ENCODE results near the gene JAK1.
A peak's percentile ranks its signal among the peaks of the same experiment; 100 is the strongest.
"Not testable (repeated sequence)": the region's sequence is repeated elsewhere in the genome, so short reads cannot be mapped to it uniquely, and the experiment has no call there.

Gene JAK1

DNA sequence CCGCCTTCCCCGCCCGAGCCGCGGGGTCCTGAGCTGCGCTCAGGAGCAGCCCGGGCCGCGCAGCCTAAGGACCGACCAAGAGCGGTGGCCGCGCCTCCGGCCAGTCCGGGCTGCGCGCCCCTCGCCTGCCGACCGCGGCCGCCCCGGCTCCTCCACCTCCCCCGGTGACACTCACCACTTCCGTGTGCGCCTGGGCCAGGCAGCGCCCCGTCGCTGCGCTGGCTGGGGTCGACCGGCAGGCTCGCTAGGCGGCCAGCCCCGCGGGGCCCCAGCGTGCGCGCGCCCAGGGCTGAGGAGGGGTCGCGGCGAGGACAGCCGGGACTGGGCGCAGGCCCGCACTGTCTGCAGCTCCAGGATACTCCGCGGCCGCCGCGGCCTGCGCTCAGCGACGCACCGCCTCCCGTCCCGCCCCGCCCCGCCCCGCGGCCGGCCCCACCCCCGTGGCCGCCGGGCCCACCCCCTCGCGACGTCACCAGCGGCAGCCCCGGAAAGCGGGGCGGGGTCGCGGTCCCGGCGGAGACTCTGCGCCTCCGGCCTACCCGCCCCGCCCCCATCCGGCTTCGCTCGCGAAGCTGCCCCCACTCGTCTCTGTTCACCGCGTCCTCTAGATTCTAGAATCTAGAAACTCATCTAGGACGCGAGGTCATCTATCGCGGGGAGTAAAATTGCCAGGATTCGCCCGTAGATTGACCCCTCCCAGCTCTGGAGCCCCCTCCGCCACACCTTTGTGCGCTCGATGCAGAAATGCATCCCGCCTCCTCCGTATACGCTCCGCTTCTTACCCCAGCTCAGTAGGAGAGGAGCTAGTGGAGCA, at the start of gene JAK1:
TSS of gene JAK1 (minus strand) at position 392 of the 814 bp plus-strand sequence. CDS start 80,285 bp downstream, outside the sequence.
- DNase-seq, result peak; percentile 88

DNA sequence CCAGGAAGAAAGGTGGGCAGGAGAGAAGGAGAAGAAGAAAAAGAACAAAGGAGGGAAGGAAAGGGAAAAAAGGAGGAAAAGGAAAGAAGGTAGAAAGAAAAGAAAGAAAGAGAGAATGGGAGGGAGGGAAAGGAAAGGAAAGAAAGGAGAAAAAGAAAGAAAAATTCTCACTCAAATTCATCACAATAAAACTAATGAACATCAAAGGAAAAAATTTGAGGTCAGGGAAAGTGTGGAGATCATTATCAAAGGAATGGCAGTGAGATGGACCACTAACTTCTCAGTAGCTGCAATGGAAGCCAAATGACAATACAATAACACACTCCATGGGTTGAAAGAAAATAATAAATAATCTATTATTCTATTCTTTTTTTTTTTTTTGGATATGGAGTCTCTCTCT, 48.0 kb upstream of the JAK1 start:
- DNase-seq, result no peak

DNA sequence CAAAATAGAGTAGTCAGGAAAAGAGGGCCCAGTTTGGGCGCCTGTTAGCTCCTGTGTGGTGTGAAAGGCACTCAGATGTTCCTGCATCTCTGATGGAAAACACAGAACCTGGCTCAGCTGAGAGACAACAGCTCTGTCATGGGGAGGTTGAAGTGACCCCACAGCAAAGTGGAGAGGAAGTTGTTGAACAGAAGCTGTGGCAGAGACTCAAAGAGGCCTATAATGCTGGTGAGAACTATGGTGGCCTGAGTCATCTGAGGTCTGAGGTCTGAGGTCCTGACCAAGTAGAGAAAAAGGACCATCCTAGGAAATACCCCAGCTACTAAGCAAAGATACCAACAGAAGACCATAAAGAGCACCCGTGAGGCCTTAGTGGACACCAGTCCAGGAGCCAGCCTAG, 45.6 kb upstream of the JAK1 start:
- DNase-seq, result peak; percentile 18

DNA sequence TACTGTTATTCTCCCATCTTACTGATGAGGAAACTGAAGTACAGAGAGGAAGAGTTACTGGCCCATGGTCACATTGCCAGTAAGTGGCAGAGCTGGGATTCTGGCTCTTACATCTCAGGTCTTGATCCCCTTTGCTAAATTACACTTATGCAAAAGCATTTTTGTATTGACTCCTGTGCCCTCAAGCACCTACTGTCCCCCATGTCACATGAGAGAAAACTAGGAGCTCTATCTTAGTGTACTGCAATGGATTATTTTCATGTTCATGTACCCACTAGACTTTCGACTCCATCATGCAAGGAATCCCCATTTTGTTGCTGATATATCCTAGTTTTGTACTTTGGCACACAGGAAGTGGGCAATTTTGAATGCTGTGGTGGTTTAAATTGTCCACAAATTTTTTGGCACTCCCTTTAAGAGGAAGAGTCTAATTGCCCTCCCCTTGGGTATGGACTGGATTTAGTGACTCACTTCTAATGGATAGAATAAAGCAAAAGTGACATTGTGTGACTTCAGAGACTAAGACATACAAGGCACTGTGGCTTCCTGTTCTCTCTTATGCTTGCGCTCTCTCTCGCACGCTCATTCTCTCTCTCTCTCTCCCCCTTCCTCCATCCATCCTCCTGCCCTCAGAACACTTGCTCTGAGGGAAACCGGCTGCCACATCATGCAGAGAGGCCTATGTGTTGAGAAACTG, 43.5 kb upstream of the JAK1 start:
- DNase-seq, result no peak

DNA sequence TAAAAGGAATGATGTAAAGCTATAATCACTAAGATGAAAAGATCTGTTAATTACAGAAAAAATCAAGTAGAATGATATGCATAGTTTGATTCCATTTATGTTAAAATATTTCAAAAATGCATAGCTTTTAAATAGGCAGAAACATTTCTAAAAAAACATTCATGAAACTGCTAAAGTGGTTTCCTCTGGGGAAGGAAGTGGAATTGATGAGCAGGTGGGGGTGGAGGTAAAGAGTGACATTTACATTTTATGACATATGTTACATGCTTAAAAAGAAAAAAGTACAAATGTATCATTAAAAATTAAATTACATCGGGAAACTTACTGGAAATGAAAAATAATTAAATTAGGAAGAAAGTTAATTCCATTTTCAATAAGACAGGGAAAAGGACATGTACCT, 42.8 kb upstream of the JAK1 start:
- DNase-seq, result no peak

DNA sequence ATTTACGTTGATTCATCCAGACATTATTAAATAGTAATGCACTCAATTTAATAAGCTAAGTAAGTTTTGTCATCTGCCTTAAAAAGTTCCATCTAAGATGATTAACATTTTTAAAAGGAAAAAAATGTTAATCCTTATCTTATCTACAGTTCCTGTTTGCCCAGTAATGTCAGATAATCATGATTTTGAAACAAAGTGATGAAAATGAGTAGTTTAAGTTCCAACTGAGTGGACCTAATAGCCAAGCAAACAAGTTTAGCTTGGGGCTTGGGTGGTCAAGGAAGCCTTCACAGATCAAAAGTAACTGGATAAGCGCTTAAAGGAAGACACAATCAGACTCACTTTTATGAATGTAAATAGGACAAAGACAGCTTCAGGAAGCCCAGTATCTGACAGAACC, 40.5 kb upstream of the JAK1 start:
- no peak for DNase-seq

DNA sequence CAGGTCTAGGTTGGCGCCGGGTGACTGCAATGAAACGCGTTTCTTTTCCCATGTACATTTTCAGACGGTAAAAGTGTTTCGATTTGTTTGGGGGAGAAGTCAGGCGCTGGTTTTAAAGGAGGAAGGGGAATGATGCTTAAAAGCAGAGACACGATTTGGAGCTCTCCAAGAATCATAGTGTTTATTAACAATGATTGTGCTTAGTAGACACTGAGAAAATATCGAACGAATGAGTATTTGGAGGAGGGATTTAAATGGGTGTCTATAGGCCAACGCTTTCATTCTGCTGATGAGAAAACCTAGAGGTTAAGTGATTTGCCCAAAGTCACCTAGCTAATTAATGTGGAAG, 36.9 kb upstream of the JAK1 start:
- no peak for DNase-seq

DNA sequence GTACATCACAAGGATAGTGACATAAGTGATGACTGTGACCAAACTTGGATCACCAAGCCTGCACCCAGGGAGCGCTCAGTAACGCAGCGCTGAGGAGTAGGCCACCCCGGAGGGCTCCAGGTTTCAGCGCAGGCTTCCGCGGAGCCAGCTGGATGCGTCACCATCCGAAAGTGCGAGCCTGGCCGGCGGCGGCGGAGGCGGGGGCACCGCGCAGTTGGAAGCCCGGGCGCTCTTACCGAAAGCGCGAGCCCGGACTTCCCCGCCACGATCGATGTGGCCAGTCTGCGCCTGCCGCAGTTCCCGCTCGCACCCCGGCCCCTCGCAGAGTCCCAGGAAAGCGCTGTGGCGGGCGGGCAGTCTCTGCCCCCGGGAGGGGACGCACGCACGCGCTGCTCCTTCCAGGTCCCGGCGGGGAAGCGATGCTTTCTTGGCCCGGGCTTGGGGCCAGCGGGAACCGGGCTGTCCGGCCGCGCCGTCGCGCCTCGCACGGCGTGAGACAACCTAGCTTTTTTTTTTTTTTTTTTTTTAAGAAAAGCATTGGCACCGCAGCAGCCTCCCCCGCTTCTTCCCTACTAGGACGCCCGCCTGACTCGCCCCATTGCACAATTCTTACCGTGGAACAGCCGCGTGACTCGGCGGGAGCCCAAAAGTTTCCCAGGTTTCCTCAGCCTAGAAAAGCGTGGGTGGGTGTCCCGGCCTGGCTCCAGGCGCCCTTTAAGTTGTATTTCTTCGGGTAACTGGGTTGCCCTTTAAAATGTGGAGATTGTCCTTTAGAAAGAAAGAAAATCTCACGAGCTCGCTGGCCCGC, 36.4 kb upstream of the JAK1 start:
- peak; percentile 76 for DNase-seq

DNA sequence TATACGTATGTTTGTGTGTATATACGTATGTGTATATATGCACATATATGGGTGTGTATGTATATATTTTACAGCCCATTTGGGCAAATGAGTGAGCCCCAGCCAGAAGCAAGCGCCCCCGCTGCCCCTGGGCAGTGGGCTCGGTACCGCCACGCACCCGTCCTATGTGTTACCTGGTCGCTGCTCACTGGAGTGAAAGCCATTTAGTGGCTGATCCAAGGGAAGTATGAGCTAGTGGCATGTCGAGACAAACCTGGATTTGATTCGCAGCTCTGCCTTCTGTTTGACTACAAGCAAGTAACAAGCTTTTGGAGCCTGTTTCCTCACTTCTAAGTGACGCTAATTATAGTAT, 35.8 kb upstream of the JAK1 start:
- no peak for DNase-seq

DNA sequence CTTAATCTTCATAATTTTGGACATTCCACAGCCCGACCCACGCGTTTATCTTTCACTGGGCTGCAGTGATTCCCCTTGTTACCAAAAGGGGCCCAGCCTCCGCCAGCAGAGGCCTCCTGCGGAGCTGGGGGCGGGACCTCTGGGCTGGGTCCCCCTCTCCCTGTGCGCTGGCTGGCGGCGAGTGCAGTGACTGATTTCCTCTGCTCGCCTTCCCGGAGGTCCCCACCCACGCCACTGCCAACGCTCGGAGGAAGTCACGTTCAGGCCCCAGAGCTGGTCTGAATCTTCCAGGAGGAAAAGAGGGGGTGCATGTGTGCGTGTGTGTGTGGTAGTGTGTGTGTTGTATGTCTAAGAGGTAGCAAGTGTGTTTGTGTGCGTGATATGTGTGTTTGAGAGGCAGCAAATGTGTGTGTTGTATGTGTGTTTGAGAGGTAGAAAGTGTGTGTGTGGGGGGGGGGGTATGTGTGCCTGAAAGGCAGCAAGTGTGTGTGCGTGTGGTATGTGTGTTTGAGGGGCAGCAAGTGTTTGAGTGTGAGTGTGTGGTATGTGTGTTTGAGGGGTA, 35.0 kb upstream of the JAK1 start:
- peak; percentile 85 for DNase-seq

DNA sequence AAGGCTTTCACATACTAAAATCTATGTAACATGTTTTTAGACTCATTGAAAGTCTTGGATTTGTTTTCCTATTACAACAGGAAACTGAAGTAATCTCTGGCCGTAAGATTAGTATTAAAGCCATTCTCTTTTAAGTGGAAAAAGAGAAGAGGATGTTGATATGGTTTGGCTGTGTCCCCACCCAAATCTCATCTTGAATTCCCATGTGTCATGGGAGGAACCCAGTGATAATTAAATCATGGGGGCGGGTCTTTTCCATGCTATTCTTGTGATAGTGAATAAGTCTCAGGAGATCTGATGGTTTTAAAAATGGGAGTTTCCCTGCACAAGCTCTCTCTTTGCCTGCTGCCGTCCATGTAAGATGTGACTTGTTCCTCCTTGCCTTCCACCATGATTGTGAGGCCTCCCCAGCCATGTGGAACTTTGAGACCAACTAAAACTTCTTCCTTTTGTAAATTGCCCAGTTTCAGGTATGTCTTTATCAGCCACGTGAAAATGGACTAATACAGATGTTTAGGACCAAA, 32.1 kb upstream of the JAK1 start:
- DNase-seq, result not testable (repeated sequence)

DNA sequence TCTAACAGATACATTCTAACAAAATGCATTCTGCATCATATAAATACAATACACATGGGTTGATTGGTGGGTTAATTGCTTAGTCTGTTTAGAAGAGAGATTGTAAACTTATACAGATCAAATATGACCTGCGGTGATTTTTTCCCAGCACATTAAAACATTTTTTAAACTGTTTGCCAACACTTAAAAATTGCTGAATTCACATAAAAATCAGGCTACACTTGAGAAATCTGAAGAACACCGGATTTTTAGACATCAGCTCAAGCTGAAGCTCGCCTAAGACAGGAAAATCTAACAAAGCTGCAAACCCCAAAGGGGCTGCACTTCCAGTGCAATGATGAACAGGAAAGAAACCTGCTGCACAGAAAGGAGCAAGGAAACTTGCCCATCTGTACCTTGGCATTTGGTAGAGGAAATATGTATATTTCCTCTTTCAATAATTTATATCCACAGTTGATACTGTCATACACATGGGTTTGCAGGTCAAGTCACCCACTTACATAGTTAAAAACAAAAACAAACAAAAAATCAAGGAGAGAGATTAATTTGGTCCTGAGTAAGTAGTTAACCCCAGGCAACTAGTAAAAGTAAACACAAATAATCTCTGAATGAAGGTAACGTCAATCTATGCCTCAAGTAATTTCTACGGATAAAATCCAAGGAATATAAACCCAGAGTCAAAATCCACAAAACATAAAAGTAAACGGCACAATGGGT, 30.4 kb upstream of the JAK1 start:
- no peak for DNase-seq

DNA sequence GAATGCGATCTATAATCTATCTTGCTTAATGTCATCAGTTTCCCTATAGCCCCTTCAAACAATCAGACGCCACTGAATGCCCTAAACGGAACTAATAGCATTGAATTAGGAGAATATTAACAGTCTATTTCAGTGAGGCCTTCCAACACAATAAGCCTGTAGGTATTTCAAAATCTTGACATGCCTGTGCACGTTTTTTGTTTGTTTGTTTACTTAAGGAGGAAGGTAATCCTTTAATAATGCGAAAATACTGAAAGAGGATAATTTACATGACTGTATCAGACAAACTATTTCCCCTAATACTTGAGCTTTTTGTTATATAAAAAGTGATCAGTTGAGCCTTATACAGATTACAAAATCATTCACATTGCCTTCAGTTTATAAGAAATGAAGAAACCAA, 29.0 kb upstream of the JAK1 start:
- DNase-seq, result no peak

DNA sequence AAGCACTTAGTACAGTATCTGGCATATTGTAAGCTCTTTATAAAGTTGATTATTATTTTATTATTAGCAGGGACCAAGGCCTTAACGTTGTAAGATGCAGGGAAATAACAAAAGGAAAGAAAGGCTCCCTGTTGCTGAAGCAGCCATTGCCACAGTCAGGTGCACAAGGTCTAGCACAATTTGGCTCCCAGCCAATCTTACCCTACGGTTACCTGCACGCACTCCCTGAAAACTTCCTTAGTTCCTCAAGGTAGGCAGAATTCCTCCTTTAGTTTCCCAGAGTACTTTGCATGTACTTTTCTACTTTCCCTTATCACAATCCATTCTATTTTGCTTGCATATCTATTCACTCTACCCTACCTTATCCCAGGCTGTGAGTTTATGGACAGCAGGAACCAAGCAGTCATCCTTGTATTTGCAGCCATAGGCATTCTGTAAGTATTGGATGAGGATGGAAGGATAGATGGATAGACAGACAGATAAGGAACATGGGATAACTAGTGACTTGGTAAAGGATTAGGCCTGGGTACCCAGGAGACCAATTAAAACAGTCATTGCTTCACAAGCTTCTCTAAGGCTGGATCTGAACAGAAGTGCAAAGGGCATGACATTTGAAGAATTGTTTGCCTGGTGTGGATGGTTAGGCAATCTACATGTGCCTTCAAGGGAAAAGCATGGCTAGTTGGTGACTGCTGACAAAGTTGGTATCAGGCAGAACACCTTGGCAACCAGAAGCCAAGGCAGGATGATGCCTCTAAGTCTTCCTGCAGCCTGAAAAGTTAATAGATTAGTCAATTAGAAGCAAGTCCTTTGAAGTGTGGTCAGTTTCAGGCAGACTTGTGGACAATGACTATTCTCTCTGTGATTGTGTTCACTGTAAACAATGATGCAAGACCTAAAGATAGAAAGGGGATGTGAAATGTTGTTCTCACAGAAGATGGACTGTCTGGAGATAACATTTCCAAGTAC, 20.8 kb upstream of the JAK1 start:
- DNase-seq, result no peak

DNA sequence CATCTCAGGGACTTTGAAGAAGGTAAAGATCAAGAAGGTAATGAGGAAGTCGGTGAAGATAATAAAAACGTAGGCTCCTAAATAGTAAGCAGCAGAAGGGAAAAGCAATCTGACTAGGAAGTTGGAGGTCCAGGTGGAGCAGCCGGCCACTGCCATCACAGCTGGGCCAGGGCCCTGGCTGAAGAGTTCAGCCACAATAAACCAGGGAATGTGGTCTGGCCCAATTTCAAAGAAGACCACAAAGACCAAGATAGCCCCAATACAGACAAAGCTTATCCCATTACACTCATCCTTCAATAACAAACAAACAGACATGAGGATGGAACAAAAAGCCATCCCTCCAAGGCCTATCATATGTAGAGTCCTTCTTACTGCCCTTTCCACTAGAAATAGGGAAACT, 18.4 kb upstream of the JAK1 start:
- DNase-seq, result no peak

DNA sequence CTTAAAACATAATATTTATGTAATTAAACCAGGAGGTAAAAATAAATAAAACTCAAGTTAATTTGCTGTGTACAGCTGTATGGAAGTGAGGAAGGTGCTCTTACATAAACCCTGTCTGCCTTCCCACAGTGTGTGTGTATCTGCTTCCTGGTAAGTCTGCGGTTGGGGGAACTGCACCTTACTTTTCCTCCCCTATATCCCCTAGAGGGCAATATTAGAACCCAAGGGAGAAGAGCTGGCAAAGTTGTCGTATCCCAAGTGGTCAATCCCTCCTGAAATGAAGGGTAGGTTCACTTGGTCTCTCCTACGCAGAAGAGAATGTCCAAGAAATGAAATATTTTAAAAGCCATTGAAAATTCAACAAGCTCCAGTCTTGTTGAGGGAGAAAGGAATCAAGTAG, 17.8 kb upstream of the JAK1 start:
- DNase-seq, result no peak

DNA sequence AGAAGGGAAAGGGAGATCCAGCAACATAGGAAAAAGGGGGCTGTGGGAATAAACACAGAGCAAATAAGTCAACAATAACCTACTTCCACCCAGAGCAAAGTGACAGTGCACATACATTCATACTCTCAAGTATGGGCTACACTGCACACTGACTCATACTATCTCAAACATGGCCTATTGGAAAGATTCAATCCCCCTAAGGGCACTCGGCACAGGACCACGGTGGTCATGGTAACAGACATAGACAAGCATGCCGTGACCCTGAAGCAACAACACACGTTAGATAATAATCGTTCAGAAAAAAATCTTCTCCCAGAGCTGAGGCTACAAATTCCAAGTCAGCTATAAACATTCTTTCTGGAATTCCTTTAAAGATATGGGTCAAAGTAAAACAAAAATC, 16.8 kb upstream of the JAK1 start:
- DNase-seq, result no peak

DNA sequence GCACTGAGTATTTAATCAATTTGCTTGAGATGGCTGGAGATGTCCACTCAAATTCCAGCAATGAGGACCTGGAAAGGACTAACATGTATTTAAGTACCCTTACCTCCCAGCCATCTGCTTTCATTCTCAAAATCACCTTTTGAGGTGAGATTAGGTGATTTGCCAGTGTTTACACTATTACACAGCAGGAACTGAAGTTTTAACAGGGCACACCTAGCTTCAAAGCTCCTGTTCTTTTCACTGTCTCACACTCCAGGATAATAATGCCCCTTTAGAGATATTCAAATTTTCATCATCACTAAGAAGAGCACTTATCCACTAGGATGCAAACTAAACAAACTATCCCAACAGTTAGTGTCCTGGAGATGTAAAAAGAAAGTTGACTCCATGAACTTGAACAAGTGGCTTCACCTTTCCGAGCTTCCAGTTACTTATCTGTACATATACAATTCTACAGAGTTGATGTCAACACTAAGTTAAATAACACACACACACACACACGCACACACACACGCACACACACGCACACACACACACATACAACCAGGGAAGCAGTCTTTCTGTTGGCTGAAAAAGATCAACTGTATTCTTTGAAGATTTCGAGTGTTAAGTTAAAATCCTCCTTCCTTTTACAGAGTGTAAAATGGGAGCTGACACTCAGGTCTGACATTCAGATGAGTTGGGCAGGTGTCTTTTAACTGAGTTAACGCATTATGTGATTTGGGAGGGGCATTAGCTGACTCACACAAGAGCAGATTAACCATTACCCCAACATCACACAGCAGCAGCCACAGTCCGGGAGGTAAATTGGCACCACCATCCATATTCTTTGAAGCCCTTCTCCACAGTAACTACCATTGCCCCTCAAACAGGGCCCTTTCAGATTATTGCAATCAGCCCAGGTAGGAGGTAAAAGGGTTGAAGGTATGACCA, 15.5 kb upstream of the JAK1 start:
- DNase-seq, result no peak

DNA sequence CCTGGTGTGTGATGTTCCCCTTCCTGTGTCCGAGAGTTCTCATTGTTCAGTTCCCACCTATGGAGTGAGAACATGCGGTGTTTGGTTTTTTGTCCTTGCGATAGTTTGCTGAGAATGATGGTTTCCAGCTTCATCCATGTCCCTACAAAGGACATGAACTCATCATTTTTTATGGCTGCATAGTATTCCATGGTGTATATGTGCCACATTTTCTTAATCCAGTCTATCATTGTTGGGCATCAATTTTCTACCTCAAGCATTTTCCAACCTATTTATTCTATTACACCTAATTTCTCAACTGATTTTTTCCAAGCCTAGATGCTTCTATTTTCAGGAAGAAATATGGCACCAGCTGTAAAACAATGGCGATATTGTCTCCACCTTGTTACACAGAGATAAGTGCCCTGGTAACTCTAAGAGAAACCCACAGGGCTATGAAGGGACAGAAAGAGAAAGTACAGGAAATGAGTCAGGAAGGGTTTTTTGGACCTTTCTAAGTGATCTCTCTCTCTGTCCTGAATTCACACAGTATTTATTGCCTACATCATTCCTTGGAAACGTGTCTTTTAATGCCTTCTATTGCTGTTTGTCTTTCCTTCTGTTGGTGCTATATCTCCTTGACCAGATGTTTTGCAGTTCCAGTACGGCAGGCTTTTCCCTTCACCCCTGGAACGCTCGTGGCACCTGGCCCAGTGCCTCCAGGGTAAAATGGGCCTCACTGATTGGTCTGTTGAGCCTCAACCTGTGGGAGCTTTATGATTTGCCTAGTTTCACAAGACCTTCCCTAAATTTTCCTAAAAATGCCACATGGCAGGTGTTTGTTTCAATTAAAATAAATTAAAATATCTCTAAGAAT, 14.6 kb upstream of the JAK1 start:
- DNase-seq, result no peak

Measured in activated CD4-positive, alpha-beta T cell treated with anti-CD3 and anti-CD28 coated beads, Interleukin-2, amount 50 U/mL, for 16 hours (primary cell).